IMR-90 (cell line): ENCODE data around the gene MRGPRF. TPM values are rescaled to one million over a fixed set of nuclear protein-coding genes. Genes with fewer than 3 reads are reported as not detected.
A peak's percentile ranks its signal among the peaks of the same experiment; 100 is the strongest.

Experiments
- ATAC-seq: fragments of 200-7000 bp; cut with Tn5 transposase; 2 replicates; pipeline ENCODE4 v1.9.1; 2020; ENCODE audit warnings: low read depth, mild to moderate bottlenecking, moderate library complexity
- BruUV-seq: library from RNA; stranded (reverse); fragments of 400-500 nt; replicated peaks from 2 replicates; lab custom pipeline; 2021; lab: Mats Ljungman, UMichigan
- CTCF ChIA-PET: fragments of 300-600 bp; formaldehyde crosslinking; extraction: SDS; loops from one replicate; lab custom pipeline; 2021; ENCODE audit warnings: antibody characterized with exemption; lab: Yijun Ruan, JAX
- POLR2A ChIA-PET: fragments of 300-600 bp; sonication (Branson Sonifier 250); formaldehyde crosslinking; loops from one replicate; lab custom pipeline; 2022; ENCODE audit warnings: antibody characterized with exemption; ENCODE audit not compliant: unreplicated experiment; lab: Charles Lee
- DNase-seq: peaks from one replicate; pipeline ENCODE4 v3.0.0; 2013
- H2AFZ ChIP-seq: replicated peaks from 2 replicates; pipeline ENCODE3; 2013; ENCODE audit warnings: low read length, mild to moderate bottlenecking; ENCODE audit not compliant: poor library complexity
- H2AK5ac ChIP-seq: 2 replicates; pipeline ENCODE4 v1.6.1; 2013; ENCODE audit warnings: low read depth, low read length, inconsistent platforms
- H2AK9ac ChIP-seq: replicated peaks from 2 replicates; pipeline ENCODE3; 2013; ENCODE audit warnings: mild to moderate bottlenecking, low read depth, low read length, moderate library complexity; ENCODE audit not compliant: poor library complexity
- H2BK120ac ChIP-seq: 2 replicates; pipeline ENCODE4 v1.6.1; 2013; ENCODE audit warnings: low read depth, low read length, inconsistent platforms
- H2BK15ac ChIP-seq: 3 replicates; pipeline ENCODE4 v1.6.1; 2013; ENCODE audit warnings: low read depth, low read length, inconsistent platforms
- H2BK20ac ChIP-seq: 2 replicates; pipeline ENCODE4 v1.6.1; 2013; ENCODE audit warnings: low read depth, mild to moderate bottlenecking, inconsistent platforms, low read length, moderate library complexity
- H2BK5ac ChIP-seq: 2 replicates; pipeline ENCODE4 v1.6.1; 2013; ENCODE audit warnings: mild to moderate bottlenecking, low read depth, low read length, inconsistent platforms; ENCODE audit not compliant: poor library complexity, severe bottlenecking
- H3K14ac ChIP-seq: replicated peaks from 2 replicates; pipeline ENCODE4 v1.6.1; 2013; ENCODE audit warnings: low read depth, low read length, inconsistent platforms
- H3K18ac ChIP-seq: 2 replicates; pipeline ENCODE4 v1.6.1; 2013; ENCODE audit warnings: low read depth, low read length, control low read depth
- H3K23ac ChIP-seq: 2 replicates; pipeline ENCODE4 v1.6.1; 2013; ENCODE audit warnings: low read depth, low read length, inconsistent platforms
- H3K27ac ChIP-seq: 2 replicates; pipeline ENCODE4 v1.5.1; 2013; ENCODE audit warnings: mild to moderate bottlenecking, control low read depth, low read length; ENCODE audit not compliant: insufficient read depth
- H3K27me3 ChIP-seq: 2 replicates; pipeline ENCODE4 v1.6.1; 2013; ENCODE audit warnings: low read length; ENCODE audit not compliant: control insufficient read depth, insufficient read depth
- H3K36me3 ChIP-seq: 2 replicates; pipeline ENCODE4 v1.6.1; 2013; ENCODE audit warnings: low read length, mixed read lengths; ENCODE audit not compliant: control insufficient read depth, insufficient read depth
- H3K4ac ChIP-seq: 2 replicates; pipeline ENCODE4 v1.6.1; 2013; ENCODE audit warnings: low read depth, low read length, inconsistent platforms
- H3K4me1 ChIP-seq: 2 replicates; pipeline ENCODE4 v1.6.1; 2013; ENCODE audit warnings: low read length, mixed read lengths; ENCODE audit not compliant: control insufficient read depth, insufficient read depth
- H3K4me2 ChIP-seq: 2 replicates; pipeline ENCODE4 v1.6.1; 2013; ENCODE audit warnings: low read depth, mild to moderate bottlenecking, control low read depth, low read length, moderate library complexity
- H3K4me3 ChIP-seq: 2 replicates; pipeline ENCODE4 v1.5.1; 2013; ENCODE audit warnings: low read depth, mild to moderate bottlenecking, control low read depth, low read length, moderate library complexity; ENCODE audit not compliant: insufficient read depth
- H3K56ac ChIP-seq: 2 replicates; pipeline ENCODE4 v1.6.1; 2013; ENCODE audit warnings: low read length, inconsistent platforms; ENCODE audit not compliant: insufficient read depth; ENCODE audit errors: extremely low read depth
- H3K79me1 ChIP-seq, 2 experiments: 2 replicates each; pipeline ENCODE4 v1.6.1; 2013; ENCODE audit warnings: low read length in 2 of 2, inconsistent platforms in 1 of 2, low read depth in 1 of 2
- H3K9ac ChIP-seq: 2 replicates; pipeline ENCODE4 v1.6.1; 2013; ENCODE audit warnings: low read depth, low read length, control low read depth
- H3K9me1 ChIP-seq: 2 replicates; pipeline ENCODE4 v1.6.1; 2013; ENCODE audit warnings: low read length, inconsistent platforms; ENCODE audit not compliant: insufficient read depth
- H3K9me3 ChIP-seq: 2 replicates; pipeline ENCODE4 v1.6.1; 2013; ENCODE audit warnings: low read length; ENCODE audit not compliant: control insufficient read depth, insufficient read depth
- H4K20me1 ChIP-seq: 2 replicates; pipeline ENCODE4 v1.6.1; 2013; ENCODE audit warnings: low read length, inconsistent platforms; ENCODE audit not compliant: insufficient read depth
- H4K5ac ChIP-seq: 2 replicates; pipeline ENCODE4 v1.6.1; 2013; ENCODE audit warnings: mild to moderate bottlenecking, low read depth, low read length, control low read depth
- H4K8ac ChIP-seq, 2 experiments: 2 replicates each; pipeline ENCODE4 v1.6.1; 2013; ENCODE audit warnings: low read depth in 2 of 2, low read length in 2 of 2, control low read depth in 1 of 2, inconsistent platforms in 1 of 2
- H4K91ac ChIP-seq: 2 replicates; pipeline ENCODE4 v1.6.1; 2013; ENCODE audit warnings: low read depth, low read length, inconsistent platforms; ENCODE audit not compliant: insufficient read depth
- BHLHE40 ChIP-seq: fragments of 150-350 bp; IDR thresholded peaks from 2 replicates; pipeline ENCODE4 v1.6.1; 2016; ENCODE audit warnings: mild to moderate bottlenecking, low read depth, low read length
- FOS ChIP-seq: fragments of 150-350 bp; IDR thresholded peaks from 2 replicates; pipeline ENCODE4 v1.6.1; 2016; ENCODE audit warnings: low read depth, low read length
- NFE2L2 ChIP-seq: fragments of 150-350 bp; IDR thresholded peaks from 2 replicates; pipeline ENCODE4 v1.6.1; 2016; ENCODE audit warnings: low read depth, mild to moderate bottlenecking, low read length
- POLR2A ChIP-seq: IDR thresholded peaks from 2 replicates; pipeline ENCODE4 v1.6.1; 2012; ENCODE audit warnings: mild to moderate bottlenecking, low read depth, low read length
- SMC3 ChIP-seq: fragments of 150-350 bp; IDR thresholded peaks from 2 replicates; pipeline ENCODE4 v1.6.1; 2016; ENCODE audit warnings: low read depth, mild to moderate bottlenecking, antibody characterized with exemption, low read length, moderate library complexity
- WGBS, 2 experiments: methylation state at CpG; one replicate each; pipeline versions ENCODE4 v1.1.5 to v1.1.7; 2013; ENCODE audit warnings: missing lambda C conversion rate in 2 of 2; ENCODE audit not compliant: insufficient read length in 1 of 2; ENCODE audit errors: extremely low coverage in 2 of 2; 5-methylcytosine and 5-hydroxymethylcytosine counted together
- dilution Hi-C: fragments of 300-500 bp; cut with HindIII; formaldehyde crosslinking; loops from one replicate; pipeline ENCODE4 v1.14.3; 2018; ENCODE audit warnings: low sequenced_read_pairs; ENCODE audit not compliant: unreplicated experiment
- in situ Hi-C: fragments of 300-500 bp; cut with MboI; formaldehyde crosslinking; loops from 3 replicates; pipeline ENCODE4 v1.14.3; 2019; ENCODE audit warnings: low sequenced_read_pairs, inconsistent platforms, mixed read lengths
- intact Hi-C: fragments of 100-400 bp; cut with micrococcal nuclease; formaldehyde crosslinking; loops from 2 replicates; pipeline ENCODE4 v1.10.0; 2022
- polyA plus RNA-seq, 3 experiments: library from polyadenylated mRNA; depleted of rRNA; stranded (reverse); fragments of >200 nt; gene quantifications; 2 replicates each; pipeline ENCODE4 v1.2.3, GENCODE V29; 2012; ENCODE audit warnings: low replicate concordance in 1 of 3
- total RNA-seq: library from RNA; depleted of rRNA; stranded (reverse); fragments of >200 nt; gene quantifications from 2 replicates; pipeline ENCODE4 v1.2.3, GENCODE V29; 2012

MRGPRF gene
- total and polyA plus RNA-seq, 2 of the 4 experiments (the other 2 are of a cell fraction), result 6.3 to 28.8 TPM

DNA sequence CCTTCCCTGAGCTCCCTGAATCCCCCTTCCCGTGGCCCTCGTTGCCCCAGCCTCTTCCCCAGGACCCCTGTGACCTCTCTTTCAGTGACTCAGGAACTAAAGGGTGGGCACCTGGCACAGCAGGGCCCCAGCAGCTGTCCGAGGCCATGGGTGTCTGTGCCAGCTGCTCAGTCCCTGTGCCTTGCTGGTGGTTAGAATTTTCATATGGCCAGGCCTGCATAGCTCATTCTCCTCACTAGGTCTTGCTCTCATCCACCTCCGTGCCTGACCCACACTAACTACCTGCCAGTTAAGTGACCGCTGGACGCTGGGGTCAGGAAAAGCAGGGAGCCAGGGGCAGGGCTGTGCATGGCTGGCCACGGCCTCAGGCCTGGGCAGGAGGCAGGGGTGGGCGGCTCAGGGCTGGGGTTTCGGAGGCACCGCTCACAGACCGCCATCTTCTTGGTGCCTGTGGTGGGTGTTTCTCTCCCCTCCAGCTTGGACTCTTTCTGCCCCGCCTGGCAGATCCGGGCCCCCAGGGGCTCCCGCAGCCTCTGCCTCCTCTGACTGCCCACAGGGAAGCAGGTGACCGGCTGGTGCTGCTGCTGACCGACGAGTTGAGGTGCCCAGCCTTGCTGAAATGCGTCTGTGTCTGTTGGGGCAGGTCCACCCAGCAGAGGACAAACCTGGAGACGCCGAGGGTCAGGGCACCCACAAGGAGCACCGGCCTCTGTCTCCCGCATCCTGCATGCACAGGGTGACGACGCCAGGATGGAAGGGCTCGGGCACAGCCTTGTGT is 52.6 kb downstream of the MRGPRF start:
- WGBS, 2 experiments, result 61% methylated on average over 4 of the region's 25 CpGs; no CpG with 5 or more reads in 1 of the 2 experiments
- in situ Hi-C loops (no loop called here), intact Hi-C loops (no loop called here), dilution Hi-C loops (no loop called here)
- H2BK5ac ChIP-seq, result no peak overlapping the region
- H3K23ac ChIP-seq, result no peak overlapping the region
- no peak overlapping the region for H4K91ac ChIP-seq
- H3K18ac ChIP-seq, result no peak overlapping the region
- no peaks in the 10 kb centered on the region for H3K36me3 ChIP-seq
- no peak overlapping the region for H2BK20ac ChIP-seq
- H2BK120ac ChIP-seq, result no peak overlapping the region
- no peak for DNase-seq
- H3K79me1 ChIP-seq, result no peaks in the 10 kb centered on the region
- no peak overlapping the region for H3K14ac ChIP-seq
- H3K27me3 ChIP-seq, result peaks cover 9% of the 10 kb centered on the region
- no peak for ATAC-seq
- H3K9ac ChIP-seq, result no peak overlapping the region
- no peak overlapping the region for H3K56ac ChIP-seq
- no peak overlapping the region for H4K5ac ChIP-seq
- H3K9me1 ChIP-seq, result no peaks in the 10 kb centered on the region
- no peaks in the 10 kb centered on the region for H4K20me1 ChIP-seq
- no peak overlapping the region for H2BK15ac ChIP-seq
- TF ChIP-seq SMC3 (no peak), BHLHE40 (no peak), POLR2A (no peak), NFE2L2 (no peak), FOS (no peak)
- H2AK5ac ChIP-seq, result no peak overlapping the region
- ChIA-PET CTCF (no interaction called here), POLR2A (no interaction called here)
- H3K4me3 ChIP-seq, result no peak overlapping the region
- no peak overlapping the region for H3K27ac ChIP-seq
- H3K9me3 ChIP-seq, result peaks cover 3% of the 10 kb centered on the region; the same call in 1 of the 2 replicates
- no peak overlapping the region for H2AK9ac ChIP-seq
- H4K8ac ChIP-seq, result no peak overlapping the region
- no TSS peak for BruUV-seq
- H2AFZ ChIP-seq, result peak overlapping the region; percentile 23
- H3K4me2 ChIP-seq, result no peak overlapping the region
- H3K4ac ChIP-seq, result no peak overlapping the region
- no peaks in the 10 kb centered on the region for H3K4me1 ChIP-seq
